ENCODE data around the gene KANSL1. TPM values are rescaled to one million over a fixed set of nuclear protein-coding genes. Genes with fewer than 3 reads are reported as not detected.

KANSL1 gene
- polyA plus RNA-seq, 1 donor: 38.7 TPM

DNA sequence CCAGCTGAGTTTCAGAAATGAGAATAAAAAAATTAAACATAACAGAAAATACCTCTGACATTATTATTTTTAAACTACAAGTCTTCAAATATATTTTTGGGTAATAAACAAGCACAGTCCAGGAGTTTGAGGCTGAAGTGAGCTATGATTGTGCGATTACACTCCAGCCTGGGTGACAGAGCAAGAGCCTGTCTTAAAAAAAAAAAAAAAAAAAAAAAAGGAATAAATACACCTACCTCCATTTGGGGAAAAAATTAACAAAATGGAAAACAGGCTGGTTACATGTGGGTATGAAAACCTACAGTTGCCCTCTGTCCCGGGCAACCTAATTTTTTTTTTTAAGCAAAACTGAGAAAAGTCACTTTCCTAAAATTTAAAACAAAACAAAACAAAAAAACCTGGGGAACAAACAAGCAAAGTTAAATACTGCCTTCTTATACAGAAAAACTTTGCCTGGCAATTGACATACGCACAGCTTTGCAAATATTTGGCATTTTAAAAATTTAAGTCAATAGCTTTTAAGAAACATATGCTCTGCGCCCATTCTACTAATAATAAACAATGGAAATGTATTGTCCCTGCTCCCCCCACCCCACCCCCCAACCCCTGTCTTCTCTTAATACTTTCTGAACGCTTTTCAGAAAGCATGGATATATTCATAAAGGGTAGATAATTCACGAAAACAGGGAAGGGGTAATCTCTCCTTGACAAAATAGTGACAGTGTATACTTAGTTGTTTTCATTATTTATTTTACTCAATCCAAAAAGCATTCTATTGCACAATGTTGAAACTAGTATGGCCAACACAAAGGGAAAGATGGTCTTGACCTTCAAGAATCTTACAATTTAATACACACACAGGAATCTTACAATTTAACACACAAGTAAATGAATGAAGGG is 112.9 kb downstream of the KANSL1 start:
- DNase-seq (ENCODE audit: low read depth): no peak

- DNase-seq (ENCODE audit: low read depth): no peak
These were observed 114.6 kb downstream of the KANSL1 start for GRCh38 chr17:46078675-46079074.

DNA sequence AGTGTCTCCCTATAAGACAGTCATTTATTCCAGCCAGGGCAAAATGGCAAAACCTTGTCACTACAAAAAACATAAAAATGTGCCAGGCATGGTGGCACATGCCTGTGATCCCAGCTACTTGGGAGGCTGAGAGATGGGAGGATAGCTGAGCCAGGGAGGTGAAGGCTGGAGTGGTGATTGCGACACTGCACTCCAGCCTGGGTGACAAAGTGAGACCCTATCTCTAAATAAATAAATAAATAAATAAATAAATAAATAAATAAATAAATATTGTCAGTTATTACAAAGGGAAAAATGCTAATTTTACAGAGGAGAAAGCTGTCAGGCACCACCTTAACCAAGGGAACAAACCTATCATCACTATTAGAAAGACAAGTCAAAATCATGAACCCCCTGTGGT is 118.7 kb downstream of the KANSL1 start:
- DNase-seq (ENCODE audit: low read depth): no peak

DNA sequence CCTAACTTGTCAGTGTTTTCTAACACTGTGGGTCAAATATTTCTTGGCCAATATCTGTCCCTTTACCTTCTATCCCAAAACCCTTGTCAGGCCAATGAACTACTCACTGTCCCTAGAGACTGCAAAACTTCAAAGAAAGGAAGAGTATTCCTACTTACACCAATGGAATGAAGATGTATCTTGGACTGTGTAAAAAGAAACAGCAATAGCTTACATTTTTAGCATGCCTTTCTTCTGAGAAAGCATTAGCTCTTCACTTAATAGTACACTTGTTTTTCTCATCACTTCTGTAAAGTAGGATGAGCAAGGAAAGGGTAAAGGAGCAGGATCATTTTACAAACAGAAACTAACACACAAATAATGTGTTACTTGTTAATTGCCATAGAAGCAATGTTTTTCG is 120.2 kb downstream of the KANSL1 start:
- DNase-seq (ENCODE audit: low read depth): no peak

GRCh38 chr17:46071796-46072195 is 121.4 kb downstream of the KANSL1 start:
- DNase-seq (ENCODE audit: low read depth): no peak

DNA sequence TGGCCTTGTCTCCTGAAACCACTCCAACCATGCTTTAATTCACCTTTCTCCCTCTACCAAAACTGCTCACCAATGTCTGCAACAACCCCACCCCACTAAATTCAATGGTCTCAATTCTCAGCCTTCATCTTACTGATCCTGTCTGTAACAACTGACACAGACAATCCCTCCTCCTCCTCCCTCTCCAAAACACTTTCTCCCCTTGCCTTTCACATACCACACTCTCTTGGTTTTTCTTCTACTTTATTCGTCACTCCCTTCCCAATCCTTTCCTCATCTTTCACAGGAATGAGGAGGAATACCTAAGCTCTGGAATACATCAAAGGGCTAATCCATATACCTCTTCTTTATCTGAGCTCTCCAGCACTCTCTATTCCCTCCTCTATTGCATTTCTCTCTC is 128.8 kb downstream of the KANSL1 start:
- no peak for DNase-seq (ENCODE audit: low read depth)

GRCh38 chr17:46063241-46063640 is 130.0 kb downstream of the KANSL1 start:
- no peak for DNase-seq (ENCODE audit: low read depth)

DNA sequence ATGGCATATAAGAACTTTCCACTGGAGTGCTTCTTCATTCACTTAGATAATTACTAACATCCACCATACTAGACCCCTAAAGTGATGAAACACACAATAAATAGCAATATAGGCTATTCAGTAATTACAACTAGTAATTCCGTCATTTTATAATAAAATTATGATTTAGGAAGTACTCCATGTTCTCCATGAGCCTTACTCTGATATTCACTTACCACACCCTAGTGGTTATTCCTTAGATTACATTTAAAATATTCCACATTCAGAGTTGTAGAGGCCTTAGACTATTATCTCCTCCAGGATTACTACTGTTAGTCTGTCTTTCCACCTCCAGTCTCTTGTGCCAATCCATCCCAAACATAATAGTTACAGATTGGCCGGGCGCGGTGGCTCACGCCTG is 131.8 kb downstream of the KANSL1 start:
- no peak for DNase-seq (ENCODE audit: low read depth)

GRCh38 chr17:46060461-46060860 is 132.8 kb downstream of the KANSL1 start:
- no peak for DNase-seq (ENCODE audit: low read depth)

DNA sequence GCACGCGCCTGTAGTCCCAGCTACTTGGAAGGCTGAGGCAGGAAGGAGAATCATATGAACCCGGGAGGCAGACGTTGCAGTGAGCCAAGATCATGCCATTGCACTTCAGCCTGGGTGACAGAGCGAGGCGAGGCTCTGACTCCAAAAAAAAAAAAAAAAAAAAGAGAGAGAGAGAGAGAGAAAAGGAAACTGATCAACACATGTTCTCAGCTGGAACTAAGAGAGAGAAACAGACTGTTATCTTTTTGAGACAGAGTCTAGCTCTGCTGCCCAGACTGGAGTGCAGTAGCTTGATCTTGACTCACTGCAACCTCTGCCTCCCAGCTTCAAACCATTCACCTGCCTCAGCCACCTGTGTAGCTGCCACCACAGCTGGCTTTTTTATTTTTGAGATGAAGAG is 133.7 kb downstream of the KANSL1 start:
- no peak for DNase-seq (ENCODE audit: low read depth)

- DNase-seq (ENCODE audit: low read depth): no peak
These were observed 135.9 kb downstream of the KANSL1 start for GRCh38 chr17:46057366-46057765.

GRCh38 chr17:46056800-46057304 is 136.4 kb downstream of the KANSL1 start:
- DNase-seq (ENCODE audit: low read depth): no peak

- DNase-seq (ENCODE audit: low read depth): no peak
These were observed 139.2 kb downstream of the KANSL1 start for GRCh38 chr17:46053911-46054534.

- DNase-seq (ENCODE audit: low read depth): no peak
These were observed 143.6 kb downstream of the KANSL1 start for GRCh38 chr17:46049656-46050055.

DNA sequence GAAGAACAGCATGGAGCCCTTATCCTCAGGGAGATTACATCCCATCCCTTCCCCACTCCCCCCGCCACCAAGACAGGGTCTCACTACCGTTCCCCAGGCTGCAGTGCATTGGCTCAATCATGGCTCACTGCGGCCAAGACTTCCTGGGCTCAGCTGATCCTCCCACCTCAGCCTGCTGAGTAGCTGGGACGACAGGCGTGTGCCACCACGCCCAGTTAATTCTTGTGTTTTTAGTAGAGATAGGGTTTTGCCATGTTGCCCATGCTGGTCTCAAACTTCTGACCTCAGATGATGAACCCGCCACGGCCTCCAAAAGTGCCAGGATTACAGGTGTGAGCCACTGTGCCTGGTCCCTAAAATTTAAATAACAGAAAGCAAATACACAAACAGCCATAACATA is 145.4 kb downstream of the KANSL1 start:
- DNase-seq (ENCODE audit: low read depth): no peak

DNA sequence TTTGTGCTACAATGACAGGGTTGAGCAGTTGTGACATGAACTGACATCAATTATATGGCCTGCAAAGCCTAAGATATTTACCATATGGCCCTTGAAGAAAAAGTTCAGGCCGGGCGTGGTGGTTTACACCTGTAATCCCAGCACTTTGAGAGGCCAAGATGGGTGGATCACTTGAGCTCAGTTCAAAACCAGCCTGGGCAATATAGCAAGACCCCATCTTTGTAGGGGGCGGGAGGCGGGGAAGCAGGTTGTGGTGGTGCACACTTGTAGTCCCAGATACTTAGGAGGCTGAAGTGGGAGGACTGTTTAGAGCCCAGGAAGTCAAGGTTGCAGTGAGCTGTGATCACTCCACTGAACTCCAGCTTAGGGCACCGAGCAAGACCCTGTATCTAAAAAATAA is 145.8 kb downstream of the KANSL1 start:
- DNase-seq (ENCODE audit: low read depth): no peak

DNA sequence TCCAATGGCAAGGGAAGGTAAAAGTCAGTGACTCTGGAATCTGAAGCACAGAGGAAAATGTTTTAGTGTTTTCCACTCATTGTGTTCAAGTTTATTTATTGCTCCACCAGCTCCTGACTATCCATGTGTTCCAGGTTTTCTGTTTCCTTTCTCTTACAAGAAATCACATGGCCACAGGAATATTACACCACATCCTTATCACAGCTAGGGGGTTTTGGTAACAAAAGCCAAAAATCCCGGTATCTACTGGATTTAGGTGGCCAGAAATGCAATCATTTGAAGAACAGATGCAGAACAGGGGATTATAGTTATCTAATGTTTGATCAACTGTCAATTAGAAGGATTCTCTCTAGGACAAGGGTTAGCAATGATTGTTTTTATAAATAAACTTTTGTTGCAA is 146.3 kb downstream of the KANSL1 start:
- DNase-seq (ENCODE audit: low read depth): no peak

DNA sequence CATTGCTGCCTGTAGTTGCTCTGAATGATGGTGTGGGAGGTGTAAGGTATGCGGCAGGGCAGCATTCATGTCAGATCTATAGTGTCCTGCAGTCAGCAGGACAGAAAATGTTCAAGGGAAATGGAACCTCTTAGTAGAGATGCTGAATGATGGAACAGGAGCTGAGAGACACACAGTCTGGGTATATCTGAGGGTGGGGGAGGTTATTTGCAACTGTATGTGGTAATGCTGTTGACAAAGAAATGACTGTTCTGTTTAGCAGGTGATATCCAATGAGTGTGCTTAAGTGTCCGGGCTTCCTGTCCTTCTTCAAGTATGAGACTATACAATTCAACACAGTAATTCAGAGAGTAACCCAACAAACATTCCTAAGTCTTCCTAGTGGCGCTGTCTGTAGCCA is 147.6 kb downstream of the KANSL1 start:
- DNase-seq (ENCODE audit: low read depth): no peak

- DNase-seq (ENCODE audit: low read depth): no peak
These were observed 148.2 kb downstream of the KANSL1 start for GRCh38 chr17:46044989-46045388.

- peak; percentile 83 for DNase-seq (ENCODE audit: low read depth)
These were observed 148.8 kb downstream of the KANSL1 start for GRCh38 chr17:46044286-46044928.

- DNase-seq (ENCODE audit: low read depth): no peak
These were observed 149.6 kb downstream of the KANSL1 start for GRCh38 chr17:46043606-46044005.

DNA sequence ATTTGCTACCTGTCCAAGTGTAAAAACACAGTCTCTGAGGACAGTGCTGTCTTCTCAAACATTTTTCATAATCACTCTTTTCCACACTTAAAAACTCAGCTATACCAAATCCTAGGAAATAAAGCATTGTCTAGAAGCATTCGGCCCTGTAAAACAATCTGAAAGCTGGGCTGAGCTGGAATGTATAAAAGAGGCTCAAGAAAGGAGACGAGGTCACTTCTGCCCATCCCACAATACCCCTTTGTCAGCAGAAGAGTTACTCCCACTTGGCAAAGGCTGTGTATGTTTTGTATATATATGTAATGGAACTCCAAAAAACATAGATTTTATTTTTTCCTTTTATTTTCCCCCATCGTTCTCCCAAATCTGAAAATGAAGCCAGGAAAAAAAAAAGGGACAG is 150.3 kb downstream of the KANSL1 start:
- no peak for DNase-seq (ENCODE audit: low read depth)

DNA sequence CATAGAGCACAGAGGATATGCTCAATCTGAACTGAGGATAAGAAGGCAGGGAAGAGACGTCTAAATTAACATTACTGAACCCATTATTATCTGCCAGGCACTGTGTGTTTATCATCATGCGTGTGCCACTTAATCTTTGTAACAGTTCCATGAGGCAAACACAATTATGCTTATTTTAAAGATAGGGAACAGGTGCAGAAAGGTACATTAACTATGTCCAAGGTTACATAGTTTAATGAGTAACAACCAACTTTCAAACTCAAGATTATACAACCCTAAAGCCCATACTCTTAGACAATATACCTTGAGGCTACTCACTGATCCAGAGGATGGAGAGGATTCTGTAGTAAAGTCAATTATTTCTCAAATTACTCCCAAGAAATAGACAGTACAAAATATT is 151.0 kb downstream of the KANSL1 start:
- DNase-seq (ENCODE audit: low read depth): no peak
